BLaER1 treated with 17β-estradiol and CSF1 and Interleukin-3, amounts not matched to agents 10 nM and 100 nM (cell line): Measurements from ENCODE around the gene IGSF23.
"Not testable (repeated sequence)": the region's sequence is repeated elsewhere in the genome, so short reads cannot be mapped to it uniquely, and the experiment has no call there.

Experiments
- H3K27ac ChIP-seq, 11 experiments: shearing (Covaris generic); formaldehyde crosslinking; 2 replicates each; pipeline ENCODE4 v1.8.1; 2022
- H3K27me3 ChIP-seq, 11 experiments: shearing (Covaris generic); formaldehyde crosslinking; 2 replicates each; pipeline ENCODE4 v1.8.1; 2022
- H3K36me3 ChIP-seq, 11 experiments: shearing (Covaris generic); formaldehyde crosslinking; 2 replicates each; pipeline ENCODE4 v1.8.1; 2022
- H3K4me1 ChIP-seq, 10 experiments: shearing (Covaris generic); formaldehyde crosslinking; 2 replicates each; pipeline ENCODE4 v1.8.1; 2022
- H3K4me2 ChIP-seq, 11 experiments: shearing (Covaris generic); formaldehyde crosslinking; 2 replicates each; pipeline ENCODE4 v1.8.1; 2022
- H3K4me3 ChIP-seq, 10 experiments: shearing (Covaris generic); formaldehyde crosslinking; 2 replicates each; pipeline ENCODE4 v1.8.1; 2022
- H3K9ac ChIP-seq, 11 experiments: shearing (Covaris generic); formaldehyde crosslinking; 2 replicates each; pipeline ENCODE4 v1.8.1; 2022
- H3K9me3 ChIP-seq, 11 experiments: shearing (Covaris generic); formaldehyde crosslinking; replicated peaks in 1 of 11; 2 replicates each; pipeline ENCODE4 v1.8.1; 2022
- H4K20me1 ChIP-seq, 11 experiments: shearing (Covaris generic); formaldehyde crosslinking; 2 replicates each; pipeline ENCODE4 v1.8.1; 2022
- Cebpa-rat ChIP-seq, 11 experiments: shearing (Covaris generic); IDR thresholded peaks; 2 replicates each; pipeline ENCODE4 v1.8.1; 2022

The IGSF23 gene

DNA sequence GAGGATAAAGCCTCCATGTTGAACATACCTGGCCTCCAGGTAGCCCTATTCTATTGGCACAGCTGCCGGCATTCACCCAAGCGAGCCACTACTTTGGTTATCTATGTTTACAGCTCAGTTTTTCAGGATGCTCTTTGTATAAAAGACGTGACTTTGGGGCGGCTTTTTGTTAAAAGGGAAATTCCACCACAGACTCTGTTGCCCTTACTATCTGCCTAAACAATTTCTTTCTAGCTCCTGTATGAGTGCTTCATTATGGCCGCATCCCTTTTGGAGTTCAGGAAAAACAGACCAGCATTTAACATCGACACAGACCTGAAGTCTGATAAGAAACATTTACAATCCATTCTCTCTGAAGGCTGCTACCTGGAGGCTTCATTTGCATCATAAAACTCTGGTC lies 9.1 kb upstream of the IGSF23 start:
- Histone ChIP-seq H3K4me3 (no peak overlapping the region), H3K9me3 (peaks cover 0 to 14% (median under 1%) of the 10 kb centered on the region in 11 experiments; a peak in 3 of 22 replicates), H3K27me3 (no peaks in the 10 kb centered on the region), H3K4me2 (no peak overlapping the region), H3K36me3 (no peaks in the 10 kb centered on the region), H3K4me1 (peaks cover 8 to 43% (median 15%) of the 10 kb centered on the region in 10 experiments; a peak in 19 of 20 replicates), H3K9ac (no peak overlapping the region), H3K27ac (no peak overlapping the region), H4K20me1 (no peaks in the 10 kb centered on the region)
- TF ChIP-seq Cebpa-rat (IDR thresholded peaks at IDR 0.05), result no peak

DNA sequence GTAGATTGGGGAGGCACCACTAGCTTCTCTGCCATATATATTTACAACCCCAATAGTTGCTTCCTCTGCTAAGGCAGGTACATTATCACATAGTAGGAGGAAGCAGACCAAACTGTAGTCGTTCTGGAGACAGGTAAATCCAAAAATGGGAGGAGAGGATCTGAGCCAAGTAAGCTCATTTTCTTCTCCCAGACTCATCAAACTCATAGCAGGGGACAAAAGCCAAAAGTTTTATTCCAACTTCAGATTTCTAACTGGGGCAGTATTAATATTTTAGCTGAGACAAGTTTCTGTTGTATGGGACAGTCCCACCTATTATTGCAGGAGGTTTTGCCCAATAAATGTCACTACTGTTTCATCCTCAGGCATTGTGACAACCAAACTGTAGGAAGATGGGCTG lies 7.8 kb upstream of the IGSF23 start:
- no peaks in the 10 kb centered on the region for H4K20me1 ChIP-seq
- H3K27ac ChIP-seq, result no peak overlapping the region
- H3K4me3 ChIP-seq, result no peak overlapping the region
- H3K9me3 ChIP-seq, result peaks cover 0 to 11% (median 0%) of the 10 kb centered on the region in 11 experiments; a peak in 2 of 22 replicates
- TF ChIP-seq Cebpa-rat (IDR thresholded peaks at IDR 0.05), result no peak
- no peak overlapping the region for H3K4me2 ChIP-seq
- no peak overlapping the region for H3K9ac ChIP-seq
- peaks cover 8 to 43% (median 15%) of the 10 kb centered on the region in 10 experiments; a peak in 19 of 20 replicates for H3K4me1 ChIP-seq
- H3K36me3 ChIP-seq, result no peaks in the 10 kb centered on the region
- H3K27me3 ChIP-seq, result no peaks in the 10 kb centered on the region

DNA sequence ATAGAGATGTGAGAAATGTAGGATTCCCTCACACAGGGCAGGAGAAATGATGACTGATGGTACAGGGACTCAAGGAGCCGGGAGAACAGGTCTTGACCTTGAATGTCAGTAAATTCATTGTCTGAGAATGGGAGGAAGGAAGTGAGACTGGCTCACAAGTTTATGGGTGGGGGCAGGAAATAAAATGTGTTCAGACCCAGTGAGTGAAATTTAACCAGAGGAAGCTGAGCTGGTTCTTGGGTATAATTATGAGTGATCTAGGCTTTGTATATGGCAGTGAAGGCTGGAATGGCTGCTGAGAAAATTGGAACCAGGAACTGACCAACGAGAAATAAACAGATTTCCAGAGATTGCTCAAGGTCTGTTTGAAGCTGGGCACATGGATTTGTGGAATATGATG lies 6.3 kb upstream of the IGSF23 start:
- peak overlapping the region in 1 of 11 experiments; percentile 39; a peak in 1 of 22 replicates for H3K9ac ChIP-seq
- peaks cover 0 to 11% (median 0%) of the 10 kb centered on the region in 11 experiments; a peak in 2 of 22 replicates for H3K9me3 ChIP-seq
- peaks cover 8 to 43% (median 15%) of the 10 kb centered on the region in 10 experiments; a peak in 19 of 20 replicates for H3K4me1 ChIP-seq
- no peaks in the 10 kb centered on the region for H4K20me1 ChIP-seq
- no peak overlapping the region; a peak in 1 of 20 replicates for H3K4me3 ChIP-seq
- peak overlapping the region in 5 of 11 experiments; percentile 23 to 64 (median 45); a peak in 8 of 22 replicates for H3K27ac ChIP-seq
- H3K27me3 ChIP-seq, result no peaks in the 10 kb centered on the region
- no peaks in the 10 kb centered on the region for H3K36me3 ChIP-seq
- TF ChIP-seq Cebpa-rat (IDR thresholded peaks at IDR 0.05), result no peak
- peak overlapping the region; percentile 19 to 80 (median 48) for H3K4me2 ChIP-seq

DNA sequence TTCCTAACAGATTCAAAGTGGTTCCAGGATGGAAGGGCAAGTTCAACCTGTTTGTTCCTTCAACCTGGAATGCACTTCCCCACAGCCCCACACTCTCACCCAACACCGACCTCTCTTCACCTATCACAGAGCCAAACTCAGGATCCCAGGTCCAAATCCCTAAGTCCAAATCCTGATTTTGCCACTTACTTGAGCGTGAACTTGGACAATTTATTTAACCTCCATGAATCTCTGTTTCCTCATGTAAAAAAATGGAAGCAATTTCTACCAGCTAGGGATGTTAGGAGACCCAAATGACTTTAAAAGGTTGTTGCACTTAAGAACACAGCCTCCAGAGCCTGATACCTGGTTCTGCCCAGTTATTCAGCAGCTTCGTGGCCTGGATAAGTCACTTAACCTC lies 5.4 kb upstream of the IGSF23 start:
- Histone ChIP-seq H3K36me3 (no peaks in the 10 kb centered on the region), H3K27me3 (no peaks in the 10 kb centered on the region), H3K4me3 (no peak overlapping the region), H3K4me1 (peaks cover 8 to 41% (median 15%) of the 10 kb centered on the region in 10 experiments; a peak in 19 of 20 replicates), H3K4me2 (peak overlapping the region in 8 of 11 experiments; percentile 23 to 80 (median 68); a peak in 13 of 22 replicates), H3K9me3 (peaks cover 0 to 11% (median 0%) of the 10 kb centered on the region in 11 experiments; a peak in 2 of 22 replicates), H4K20me1 (no peaks in the 10 kb centered on the region), H3K9ac (no peak overlapping the region), H3K27ac (no peak overlapping the region; a peak in 1 of 22 replicates)
- no peak for TF ChIP-seq Cebpa-rat (IDR thresholded peaks at IDR 0.05)

DNA sequence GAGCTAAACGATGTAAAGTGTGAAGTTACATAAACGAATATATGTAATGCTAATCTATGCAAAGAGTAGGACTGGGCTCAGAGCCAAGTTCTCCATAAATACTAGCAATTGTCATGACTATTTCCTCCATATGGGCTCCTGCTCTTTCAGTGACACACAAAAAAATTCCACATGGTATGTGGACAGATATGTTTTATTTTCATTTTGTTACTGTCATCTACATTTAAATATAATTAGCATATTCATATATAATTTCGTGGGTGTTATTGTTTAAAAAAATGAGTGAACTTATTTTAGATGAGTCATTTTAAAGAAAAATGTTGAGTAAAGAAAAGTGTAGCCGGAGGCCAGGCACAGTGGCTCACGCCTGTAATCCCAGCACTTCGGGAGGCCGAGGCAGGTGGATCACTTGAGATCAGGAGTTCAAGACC lies 5.0 kb upstream of the IGSF23 start:
- H3K9ac ChIP-seq, result no peak overlapping the region
- no peaks in the 10 kb centered on the region for H4K20me1 ChIP-seq
- no peaks in the 10 kb centered on the region for H3K27me3 ChIP-seq
- H3K4me3 ChIP-seq, result no peak overlapping the region
- peak overlapping the region in 3 of 11 experiments; percentile 77 to 80 (median 79); a peak in 7 of 22 replicates for H3K4me2 ChIP-seq
- no peak for TF ChIP-seq Cebpa-rat (IDR thresholded peaks at IDR 0.05)
- no peaks in the 10 kb centered on the region for H3K36me3 ChIP-seq
- H3K9me3 ChIP-seq, result peaks cover 0 to 11% (median 0%) of the 10 kb centered on the region in 11 experiments; a peak in 2 of 22 replicates
- peaks cover 8 to 36% (median 15%) of the 10 kb centered on the region in 10 experiments; a peak in 19 of 20 replicates for H3K4me1 ChIP-seq
- no peak overlapping the region for H3K27ac ChIP-seq

DNA sequence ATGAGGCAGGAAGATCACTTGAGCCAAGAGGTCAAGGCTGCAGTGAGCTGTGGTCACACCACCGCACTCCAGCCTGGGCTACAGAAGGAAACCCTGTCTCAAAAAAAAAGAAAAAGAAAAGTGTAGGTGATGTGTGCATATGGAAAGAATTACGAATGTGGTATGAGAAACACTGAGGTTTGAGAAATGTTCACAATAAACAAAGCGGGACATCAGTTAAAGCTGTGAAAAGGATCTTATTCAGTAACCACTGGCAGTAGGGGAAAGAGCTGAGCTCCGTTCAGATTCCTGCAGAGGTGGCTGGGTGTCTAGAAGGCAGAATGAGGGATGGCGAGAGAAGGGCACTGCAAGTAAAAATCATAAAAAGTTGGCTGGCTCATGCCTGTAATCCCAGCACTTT lies 4.1 kb upstream of the IGSF23 start:
- peaks cover 8 to 29% (median 15%) of the 10 kb centered on the region in 10 experiments; a peak in 19 of 20 replicates for H3K4me1 ChIP-seq
- TF ChIP-seq Cebpa-rat (IDR thresholded peaks at IDR 0.05), result no peak
- H3K27ac ChIP-seq, result no peak overlapping the region
- no peak overlapping the region for H3K4me3 ChIP-seq
- peaks cover 0 to 11% (median 0%) of the 10 kb centered on the region in 11 experiments; a peak in 2 of 22 replicates for H3K9me3 ChIP-seq
- H3K4me2 ChIP-seq, result no peak overlapping the region
- H3K9ac ChIP-seq, result no peak overlapping the region
- no peaks in the 10 kb centered on the region for H4K20me1 ChIP-seq
- no peaks in the 10 kb centered on the region for H3K27me3 ChIP-seq
- no peaks in the 10 kb centered on the region for H3K36me3 ChIP-seq

DNA sequence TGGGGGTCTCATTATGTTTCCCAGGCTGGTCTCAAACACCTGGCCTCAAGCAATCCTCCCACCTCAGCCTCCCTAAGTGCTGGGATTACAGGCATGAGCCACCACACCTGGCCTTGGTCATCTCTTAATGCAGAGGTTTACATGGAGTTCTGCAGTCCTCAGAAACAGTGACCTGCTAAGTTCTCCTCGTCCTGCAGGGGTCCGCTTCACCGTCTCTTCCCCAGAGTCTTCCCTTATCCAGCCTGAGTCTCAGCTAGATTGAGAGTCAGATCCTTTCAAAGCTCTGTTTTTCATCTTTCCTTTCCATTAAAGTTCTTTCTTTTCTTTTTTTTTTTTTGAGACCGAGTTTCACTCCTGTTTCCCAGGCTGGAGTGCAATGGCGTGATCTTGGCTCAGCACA lies 2.9 kb upstream of the IGSF23 start:
- H3K9ac ChIP-seq, H4K20me1 ChIP-seq, H3K4me3 ChIP-seq, H3K4me2 ChIP-seq, H3K36me3 ChIP-seq, H3K27ac ChIP-seq, H3K27me3 ChIP-seq: not testable (repeated sequence)
- H3K4me1 ChIP-seq, result peaks cover 8 to 30% (median 15%) of the 10 kb centered on the region in 10 experiments; a peak in 19 of 20 replicates
- peaks cover 0 to 11% (median 0%) of the 10 kb centered on the region in 11 experiments; a peak in 2 of 22 replicates for H3K9me3 ChIP-seq

DNA sequence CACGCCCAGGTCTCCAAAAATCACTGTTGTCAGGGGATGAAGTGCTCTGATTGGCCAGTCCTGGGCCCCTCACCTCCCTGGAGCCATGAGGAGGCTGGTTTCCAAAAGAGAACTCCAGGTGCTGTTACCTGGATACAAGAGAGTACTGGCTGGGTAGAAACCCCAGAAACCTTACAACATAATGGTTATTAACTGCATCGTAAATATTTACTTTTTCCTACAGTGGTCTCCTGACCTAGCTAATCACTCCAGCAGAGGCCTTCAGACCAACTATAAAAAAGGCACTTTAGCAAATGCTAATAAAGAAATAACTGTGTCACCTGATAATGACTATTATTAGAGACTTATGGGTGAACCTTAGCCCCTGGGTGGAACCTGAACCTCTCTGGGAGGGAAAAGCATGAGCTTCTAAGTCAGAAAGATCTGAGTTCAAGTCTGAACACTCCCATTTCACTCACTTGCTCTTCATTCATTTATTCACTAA lies 1.5 kb upstream of the IGSF23 start:
- no peaks in the 10 kb centered on the region for H3K36me3 ChIP-seq
- TF ChIP-seq Cebpa-rat (IDR thresholded peaks at IDR 0.05), result no peak
- H3K4me3 ChIP-seq, result no peak overlapping the region
- H3K9me3 ChIP-seq, result no peaks in the 10 kb centered on the region
- no peak overlapping the region for H3K9ac ChIP-seq
- no peak overlapping the region for H3K27ac ChIP-seq
- peaks cover 7 to 27% (median 11%) of the 10 kb centered on the region in 10 experiments; a peak in 19 of 20 replicates for H3K4me1 ChIP-seq
- H3K4me2 ChIP-seq, result no peak overlapping the region
- no peaks in the 10 kb centered on the region for H4K20me1 ChIP-seq
- H3K27me3 ChIP-seq, result no peaks in the 10 kb centered on the region

DNA sequence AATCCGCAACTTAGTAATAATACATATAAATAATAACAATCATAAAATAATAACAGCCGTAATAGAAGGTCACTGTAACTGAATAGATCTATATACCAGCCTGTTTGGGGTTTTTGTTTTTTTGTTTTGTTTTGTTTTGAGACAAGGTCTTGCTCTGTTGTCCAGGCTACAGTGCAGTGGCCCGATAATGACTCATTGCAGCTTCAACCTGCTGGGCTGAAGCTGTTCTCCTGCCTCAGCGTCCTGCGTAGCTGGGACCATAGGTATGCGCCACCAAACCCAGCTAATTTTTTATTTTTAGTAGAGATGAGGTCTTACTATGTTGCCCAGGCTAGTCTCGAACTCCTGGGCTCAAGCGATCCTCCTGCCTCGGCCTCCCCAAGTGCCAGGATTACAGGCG lies 950 bp downstream of the IGSF23 start:
- Histone ChIP-seq H3K27me3 (no peaks in the 10 kb centered on the region), H3K4me3 (no peak overlapping the region), H3K27ac (no peak overlapping the region), H3K4me2 (no peak overlapping the region), H4K20me1 (no peaks in the 10 kb centered on the region), H3K4me1 (peaks cover 0 to 6% (median 0%) of the 10 kb centered on the region in 10 experiments; a peak in 2 of 20 replicates), H3K9me3 (no peaks in the 10 kb centered on the region), H3K36me3 (no peaks in the 10 kb centered on the region), H3K9ac (no peak overlapping the region)
- no peak for TF ChIP-seq Cebpa-rat (IDR thresholded peaks at IDR 0.05)

DNA sequence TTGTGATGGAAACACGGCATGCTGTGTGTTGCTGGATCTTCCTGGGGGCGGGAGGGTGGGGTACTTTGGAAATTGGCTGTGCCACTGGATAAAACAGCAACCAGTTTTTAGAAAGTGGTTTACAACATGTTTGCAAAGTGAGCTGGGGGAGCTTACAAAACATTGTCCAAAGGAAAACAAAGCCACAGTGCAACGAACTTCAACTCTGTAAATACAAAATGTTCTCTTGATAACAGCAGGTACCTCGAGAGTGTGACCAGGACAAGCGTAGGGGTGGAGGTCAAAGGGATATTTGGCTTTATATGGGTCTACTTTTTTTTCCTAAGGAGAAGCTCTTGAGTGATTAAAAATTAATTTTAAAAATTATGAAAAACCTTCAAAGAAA lies 2.5 kb downstream of the IGSF23 start:
- Histone ChIP-seq H3K9me3 (no peaks in the 10 kb centered on the region), H3K4me3 (no peak overlapping the region), H3K27me3 (no peaks in the 10 kb centered on the region), H3K27ac (no peak overlapping the region), H3K4me1 (peaks cover 0 to 6% (median 0%) of the 10 kb centered on the region in 10 experiments; a peak in 2 of 20 replicates), H4K20me1 (no peaks in the 10 kb centered on the region), H3K9ac (no peak overlapping the region), H3K4me2 (no peak overlapping the region), H3K36me3 (no peaks in the 10 kb centered on the region)
- no peak for TF ChIP-seq Cebpa-rat (IDR thresholded peaks at IDR 0.05)
